K562 (cell line): ENCODE results near the gene PELI3.

Source experiments
- BHLHE40 ChIP-seq: IDR thresholded peaks from 2 replicates; pipeline ENCODE4 v1.6.1; 2011; ENCODE audit warnings: low read length, improper control_type of control experiment
- CBFA2T2 ChIP-seq: fragments of 450-650 bp; conservative IDR thresholded peaks from 2 replicates; pipeline ENCODE4 v1.6.1; 2017; ENCODE audit warnings: mild to moderate bottlenecking
- CEBPZ ChIP-seq: fragments of 150-350 bp; IDR thresholded peaks from 2 replicates; pipeline ENCODE4 v1.6.1; 2014; ENCODE audit warnings: low read depth, mild to moderate bottlenecking, low read length, borderline replicate concordance
- NFYB ChIP-seq: IDR thresholded peaks from 2 replicates; pipeline ENCODE4 v1.6.1; 2011; ENCODE audit warnings: mild to moderate bottlenecking, moderate library complexity; ENCODE audit not compliant: insufficient read length; ENCODE audit errors: extremely low read depth
- SREBF2 ChIP-seq: sonication (generic); formaldehyde crosslinking; IDR thresholded peaks from 2 replicates; pipeline ENCODE4 v1.4.0; 2020; ENCODE audit warnings: mild to moderate bottlenecking, missing genetic modification reagents
- ZNF830 ChIP-seq: fragments of 250-450 bp; sonication (Bioruptor Pico); IDR thresholded peaks from 2 replicates; pipeline ENCODE4 v1.5.0; 2021; ENCODE audit warnings: mild to moderate bottlenecking
- TF ChIP-seq, protein P1 (sequence below): fragments of 450-650 bp; IDR thresholded peaks from 2 replicates; pipeline ENCODE4 v1.6.1; 2017; ENCODE audit warnings: mild to moderate bottlenecking, moderate library complexity

GRCh38 chr11:66467034-66467659 is 442 bp downstream of the PELI3 start:
- no peak for TF ChIP-seq NFYB
- no peak for TF ChIP-seq ZNF830 (CRISPR knock-in tag)
- no peak for TF ChIP-seq CEBPZ
- no peak for TF ChIP-seq SREBF2 (CRISPR knock-in tag)
- TF ChIP-seq CBFA2T2, result no peak
- no peak for TF ChIP-seq BHLHE40
- TF ChIP-seq, protein P1, sequence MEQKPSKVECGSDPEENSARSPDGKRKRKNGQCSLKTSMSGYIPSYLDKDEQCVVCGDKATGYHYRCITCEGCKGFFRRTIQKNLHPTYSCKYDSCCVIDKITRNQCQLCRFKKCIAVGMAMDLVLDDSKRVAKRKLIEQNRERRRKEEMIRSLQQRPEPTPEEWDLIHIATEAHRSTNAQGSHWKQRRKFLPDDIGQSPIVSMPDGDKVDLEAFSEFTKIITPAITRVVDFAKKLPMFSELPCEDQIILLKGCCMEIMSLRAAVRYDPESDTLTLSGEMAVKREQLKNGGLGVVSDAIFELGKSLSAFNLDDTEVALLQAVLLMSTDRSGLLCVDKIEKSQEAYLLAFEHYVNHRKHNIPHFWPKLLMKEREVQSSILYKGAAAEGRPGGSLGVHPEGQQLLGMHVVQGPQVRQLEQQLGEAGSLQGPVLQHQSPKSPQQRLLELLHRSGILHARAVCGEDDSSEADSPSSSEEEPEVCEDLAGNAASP, result no peak
